Measurements from ENCODE around the gene SEL1L2. TPM values are rescaled to one million over a fixed set of nuclear protein-coding genes. Genes with fewer than 3 reads are reported as not detected.
A peak's percentile ranks its signal among the peaks of the same experiment; 100 is the strongest.

The SEL1L2 gene
- total RNA-seq, 2 experiments from 2014 or later: not detected

GRCh38 chr20:14009208-14009607 is 18.8 kb upstream of the SEL1L2 start:
- peaks cover 7% of the 10 kb centered on the region for H3K9me3 Mint-ChIP-seq
- intact Hi-C loops (cut with micrococcal nuclease): no loop called here
- no peak for ATAC-seq
- no peak overlapping the region for H3K27ac Mint-ChIP-seq
- no peaks in the 10 kb centered on the region for H3K4me1 Mint-ChIP-seq (ENCODE audit: low read depth)
- no peak for DNase-seq
- no peaks in the 10 kb centered on the region for H3K36me3 Mint-ChIP-seq (ENCODE audit: low read depth)
- ChIA-PET CTCF (no interaction called here), POLR2A (interaction anchor here (1.3 kb wide), 1 partner anchor 13 kb away, joined by 3 read pairs; the partner anchor contains the start of gene MACROD2)
- no peaks in the 10 kb centered on the region for H3K27me3 Mint-ChIP-seq
- TF ChIP-seq CTCF (IDR thresholded peaks at IDR 0.05): no peak
- no peak overlapping the region for H3K4me3 Mint-ChIP-seq

- no peak for DNase-seq
- CTCF ChIA-PET: no interaction called here
- intact Hi-C loops (cut with micrococcal nuclease): no loop called here
- Mint-ChIP-seq H3K9me3 (peaks cover 5% of the 10 kb centered on the region), H3K36me3 (ENCODE audit: low read depth) (no peaks in the 10 kb centered on the region), H3K27ac (no peak overlapping the region), H3K4me3 (no peak overlapping the region), H3K4me1 (ENCODE audit: low read depth) (no peaks in the 10 kb centered on the region), H3K27me3 (peaks cover 1% of the 10 kb centered on the region)
- no peak for TF ChIP-seq CTCF (IDR thresholded peaks at IDR 0.05)
- ATAC-seq: no peak
- POLR2A ChIA-PET: no interaction called here
Measured at GRCh38 chr20:14005996-14006395, 15.6 kb upstream of the SEL1L2 start.

GRCh38 chr20:14000917-14001316 is 10.5 kb upstream of the SEL1L2 start:
- no peak overlapping the region for H3K4me3 Mint-ChIP-seq
- H3K27me3 Mint-ChIP-seq: peaks cover 20% of the 10 kb centered on the region
- CTCF ChIA-PET: no interaction called here
- H3K36me3 Mint-ChIP-seq (ENCODE audit: low read depth): no peaks in the 10 kb centered on the region
- intact Hi-C loops (cut with micrococcal nuclease): no loop called here
- DNase-seq (no peak), ATAC-seq (no peak)
- TF ChIP-seq CTCF (IDR thresholded peaks at IDR 0.05): no peak
- peaks cover 6% of the 10 kb centered on the region for H3K4me1 Mint-ChIP-seq (ENCODE audit: low read depth)
- POLR2A ChIA-PET: no interaction called here
- H3K27ac Mint-ChIP-seq: no peak overlapping the region
- H3K9me3 Mint-ChIP-seq: no peaks in the 10 kb centered on the region

GRCh38 chr20:13996265-13996664 is 5.9 kb upstream of the SEL1L2 start:
- intact Hi-C loops (cut with micrococcal nuclease): no loop called here
- ATAC-seq (no peak), DNase-seq (no peak)
- Mint-ChIP-seq H3K36me3 (ENCODE audit: low read depth) (no peaks in the 10 kb centered on the region), H3K27me3 (peaks cover 20% of the 10 kb centered on the region), H3K4me3 (peak overlapping the region; percentile 22), H3K4me1 (ENCODE audit: low read depth) (peaks cover 6% of the 10 kb centered on the region), H3K9me3 (peaks cover 10% of the 10 kb centered on the region), H3K27ac (no peak overlapping the region)
- POLR2A ChIA-PET: interaction anchor here (1.4 kb wide), 1 partner anchor 14 kb away, joined by 3 read pairs; no protein-coding TSS in a partner anchor
- TF ChIP-seq CTCF (IDR thresholded peaks at IDR 0.05): no peak
- CTCF ChIA-PET: no interaction called here

GRCh38 chr20:13995841-13996240 is 5.4 kb upstream of the SEL1L2 start:
- POLR2A ChIA-PET: interaction anchor here (1.4 kb wide), 1 partner anchor 14 kb away, joined by 3 read pairs; no protein-coding TSS in a partner anchor
- DNase-seq: peak; percentile 3

More at GRCh38 chr20:13995841-13996240, 5.4 kb upstream of the SEL1L2 start:
- CTCF ChIA-PET: no interaction called here
- Mint-ChIP-seq H3K4me1 (ENCODE audit: low read depth) (peaks cover 6% of the 10 kb centered on the region), H3K9me3 (peaks cover 10% of the 10 kb centered on the region), H3K36me3 (ENCODE audit: low read depth) (no peaks in the 10 kb centered on the region), H3K4me3 (no peak overlapping the region), H3K27me3 (peaks cover 19% of the 10 kb centered on the region), H3K27ac (no peak overlapping the region)
- no peak for TF ChIP-seq CTCF (IDR thresholded peaks at IDR 0.05)
- no peak for ATAC-seq
- intact Hi-C loops (cut with micrococcal nuclease): no loop called here

All from activated CD8-positive, alpha-beta T cell treated with anti-CD3 and anti-CD28 coated beads for 36 hours (primary cell).